Fibroblast of pulmonary artery (primary cell): Measurements from ENCODE around the gene CHRM3.

Experiments used
- DNase-seq: peaks from one replicate; pipeline ENCODE4 v3.0.0-alpha.2; 2010; ENCODE audit warnings: low read depth
- H3K4me3 ChIP-seq: replicated peaks from 2 replicates; pipeline ENCODE4 v1.5.1; 2011; ENCODE audit warnings: low read depth, mild to moderate bottlenecking, control low read depth, low read length, moderate library complexity
- TF ChIP-seq, protein P1 (sequence below): IDR thresholded peaks from 2 replicates; pipeline ENCODE4 v1.5.1; 2011; ENCODE audit warnings: mild to moderate bottlenecking, control low read depth, low read length, inconsistent platforms; ENCODE audit errors: missing control alignments

Gene CHRM3

DNA sequence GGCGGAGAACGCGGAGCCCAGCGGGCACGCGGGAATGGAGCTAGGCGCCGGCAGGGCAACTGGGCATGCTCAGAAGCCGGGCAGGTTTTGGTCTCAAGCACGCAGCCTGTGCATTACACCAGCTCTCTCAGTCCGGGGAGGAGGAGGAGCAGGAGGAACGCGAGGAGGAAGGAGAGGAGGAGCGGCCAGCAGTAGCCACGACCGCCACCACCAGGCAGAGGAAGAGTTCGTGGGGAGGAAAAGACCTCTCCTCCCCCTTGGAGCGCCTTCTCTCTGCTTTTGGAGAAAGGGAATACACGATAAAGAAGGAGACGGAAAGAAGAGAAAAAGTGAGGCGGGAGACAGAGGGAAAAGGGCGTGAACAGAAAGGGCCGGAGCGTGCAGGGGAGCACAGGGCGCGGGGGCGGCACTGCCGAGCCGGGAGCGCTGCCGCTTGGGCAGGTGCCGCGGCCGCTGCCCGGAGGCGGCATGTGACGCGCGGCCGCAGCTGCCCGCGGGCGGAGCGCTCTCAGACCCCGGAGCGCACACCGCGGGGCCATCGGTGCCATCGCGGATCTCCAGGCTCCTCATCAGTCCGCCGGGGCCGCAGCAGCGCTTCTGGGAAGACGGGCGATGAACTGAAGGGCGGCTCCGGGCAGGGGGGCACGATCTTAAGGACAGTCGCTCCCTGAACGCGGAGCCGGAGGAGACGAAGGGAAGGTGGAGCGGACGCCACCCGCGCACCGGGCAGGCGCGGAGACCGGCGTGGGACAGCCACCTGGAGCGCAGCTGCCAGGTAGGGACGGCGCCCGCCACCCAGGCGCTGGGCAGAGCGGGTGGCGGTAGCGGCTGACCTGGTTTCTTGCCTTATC lies at the start of gene CHRM3:
CHRM3 (plus strand) TSS at position 116 of the 851 bp plus-strand sequence. CDS start 520,884 bp downstream, outside the sequence.
- H3K4me3 ChIP-seq, result no peak within 1 kb of the TSS
- TF ChIP-seq, protein P1, sequence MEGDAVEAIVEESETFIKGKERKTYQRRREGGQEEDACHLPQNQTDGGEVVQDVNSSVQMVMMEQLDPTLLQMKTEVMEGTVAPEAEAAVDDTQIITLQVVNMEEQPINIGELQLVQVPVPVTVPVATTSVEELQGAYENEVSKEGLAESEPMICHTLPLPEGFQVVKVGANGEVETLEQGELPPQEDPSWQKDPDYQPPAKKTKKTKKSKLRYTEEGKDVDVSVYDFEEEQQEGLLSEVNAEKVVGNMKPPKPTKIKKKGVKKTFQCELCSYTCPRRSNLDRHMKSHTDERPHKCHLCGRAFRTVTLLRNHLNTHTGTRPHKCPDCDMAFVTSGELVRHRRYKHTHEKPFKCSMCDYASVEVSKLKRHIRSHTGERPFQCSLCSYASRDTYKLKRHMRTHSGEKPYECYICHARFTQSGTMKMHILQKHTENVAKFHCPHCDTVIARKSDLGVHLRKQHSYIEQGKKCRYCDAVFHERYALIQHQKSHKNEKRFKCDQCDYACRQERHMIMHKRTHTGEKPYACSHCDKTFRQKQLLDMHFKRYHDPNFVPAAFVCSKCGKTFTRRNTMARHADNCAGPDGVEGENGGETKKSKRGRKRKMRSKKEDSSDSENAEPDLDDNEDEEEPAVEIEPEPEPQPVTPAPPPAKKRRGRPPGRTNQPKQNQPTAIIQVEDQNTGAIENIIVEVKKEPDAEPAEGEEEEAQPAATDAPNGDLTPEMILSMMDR, result no peak
- DNase-seq, result no peak

DNA sequence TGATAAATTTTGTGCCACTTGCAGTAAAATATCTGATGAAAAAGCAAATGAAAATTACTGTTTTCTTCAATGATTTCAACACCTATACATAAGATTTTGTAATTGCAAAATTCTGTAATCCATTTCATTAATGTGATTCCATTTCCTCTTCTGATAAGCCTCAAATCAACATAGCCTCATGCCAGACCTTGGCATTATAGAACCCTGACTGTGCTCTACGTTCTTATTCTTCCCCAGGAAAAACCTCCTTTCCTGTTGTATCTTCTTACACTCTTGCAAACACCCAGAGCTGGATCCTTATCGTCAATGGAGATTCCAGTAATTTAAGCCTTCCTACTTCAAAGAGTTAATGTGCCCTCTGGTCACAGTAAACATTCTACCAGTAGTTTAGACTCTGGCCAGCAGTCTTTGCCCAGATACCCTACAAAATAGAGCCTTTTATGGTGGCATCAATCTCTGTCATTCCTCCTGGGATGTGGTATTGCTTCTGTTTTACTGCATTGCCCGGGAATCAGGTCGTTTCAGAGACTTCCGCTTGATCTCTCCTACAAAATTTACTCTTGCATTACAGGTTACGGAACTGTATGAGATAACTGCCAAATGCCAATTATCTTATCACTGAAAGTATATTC lies 48.5 kb upstream of the CHRM3 start:
- no peak overlapping the region for H3K4me3 ChIP-seq
- DNase-seq, result no peak
- TF ChIP-seq, protein P1, result no peak

DNA sequence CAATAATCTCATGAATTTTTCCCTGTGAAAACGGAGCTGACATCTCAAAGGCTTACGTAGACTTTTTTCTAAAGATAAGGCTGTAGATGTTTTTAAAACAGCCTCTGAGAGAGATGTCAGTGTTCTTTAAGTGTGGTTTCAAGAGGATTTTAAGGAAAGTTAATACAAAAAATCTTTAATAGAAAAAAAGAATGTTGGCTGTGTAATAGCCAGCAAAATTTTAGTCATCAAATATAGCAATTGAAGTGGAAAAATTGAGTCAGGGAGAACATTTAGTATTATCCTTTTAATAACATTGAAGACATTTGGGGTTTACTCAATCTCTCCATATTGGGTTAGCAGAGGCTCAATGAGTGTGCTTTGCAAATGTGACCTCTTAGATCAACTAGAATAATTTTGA lies 38.6 kb upstream of the CHRM3 start:
- TF ChIP-seq, protein P1, result no peak
- no peak for DNase-seq
- no peak overlapping the region for H3K4me3 ChIP-seq

DNA sequence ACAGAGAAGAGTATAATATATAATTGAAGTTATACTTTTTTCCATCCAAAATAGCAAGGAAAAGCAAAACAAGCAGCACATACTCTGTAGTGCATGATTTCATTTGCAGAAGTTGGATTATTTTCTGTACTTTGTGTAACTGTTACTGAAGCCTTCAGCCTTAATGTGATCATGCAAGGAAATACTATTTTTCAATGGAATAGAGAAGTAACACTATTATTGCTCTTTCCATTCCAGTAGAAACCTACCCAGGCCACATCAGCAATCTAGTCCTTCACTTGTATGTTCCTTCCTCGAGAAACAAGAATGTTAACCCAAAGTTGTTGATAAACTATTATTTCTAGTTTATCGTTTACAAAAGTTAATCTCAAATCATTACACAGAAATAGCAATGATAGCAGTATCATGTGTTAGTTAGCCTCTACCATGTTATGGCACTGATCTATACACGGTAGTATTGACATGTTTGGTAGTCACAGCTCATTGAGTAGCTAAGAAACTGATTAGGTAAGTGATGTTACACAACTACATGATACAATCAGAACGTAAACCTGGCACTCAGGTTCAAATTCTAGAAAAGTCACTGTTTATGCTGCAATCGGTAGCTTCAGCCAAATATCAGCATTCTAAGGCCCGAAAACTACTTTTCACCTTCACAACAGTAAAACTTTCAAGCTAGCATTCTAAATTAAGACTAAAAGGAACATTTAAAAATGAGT lies 37.6 kb upstream of the CHRM3 start:
- no peak for DNase-seq
- TF ChIP-seq, protein P1, result no peak
- H3K4me3 ChIP-seq, result no peak overlapping the region

DNA sequence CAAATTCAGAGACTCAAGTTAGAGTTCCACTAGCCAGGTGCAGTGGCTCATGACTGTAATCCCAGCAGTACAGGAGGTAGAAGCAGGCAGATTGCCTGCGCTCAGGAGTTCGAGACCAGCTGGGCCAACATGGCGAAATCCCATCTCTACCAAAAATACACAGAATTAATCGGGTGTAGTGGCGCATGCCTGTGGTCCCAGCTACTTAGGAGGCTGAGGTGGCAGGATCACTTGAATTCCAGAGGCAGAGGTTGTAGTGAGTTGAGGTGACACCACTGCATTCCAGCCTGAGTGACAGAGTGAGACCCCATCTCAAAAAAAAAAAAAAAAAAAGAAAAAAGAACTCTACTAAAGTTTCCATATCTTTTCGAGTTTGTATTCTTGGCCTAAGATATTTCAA lies 36.7 kb upstream of the CHRM3 start:
- no peak for DNase-seq
- no peak overlapping the region for H3K4me3 ChIP-seq
- TF ChIP-seq, protein P1, result no peak

DNA sequence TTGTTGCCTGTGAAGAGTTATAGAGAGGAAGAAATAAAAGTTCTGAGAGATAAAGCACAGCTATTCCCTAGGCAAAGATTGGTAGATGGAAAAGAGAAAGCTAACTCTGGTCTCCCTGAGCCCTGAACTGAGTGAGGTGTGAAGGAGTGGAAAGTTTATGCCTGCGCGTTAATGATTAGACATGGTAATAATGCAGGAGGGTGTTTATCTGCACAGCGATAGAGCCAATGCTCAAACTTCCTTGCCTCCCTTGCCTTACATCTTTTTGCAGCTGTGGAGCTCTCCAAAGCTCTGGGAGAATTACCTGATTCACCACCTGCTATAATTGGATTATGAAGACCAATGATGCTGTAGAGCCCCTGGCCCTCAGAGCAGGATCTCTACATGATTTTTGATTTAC lies 32.8 kb upstream of the CHRM3 start:
- no peak overlapping the region for H3K4me3 ChIP-seq
- TF ChIP-seq, protein P1, result no peak
- DNase-seq, result no peak
